GM12865 (cell line): ENCODE measurements around the gene SF3A1.

ENCODE experiments used
- DNase-seq: peaks from one replicate; pipeline ENCODE4 v3.0.0; 2010; ENCODE audit warnings: low read depth
- H3K4me3 ChIP-seq: 2 replicates; pipeline ENCODE4 v1.5.1; 2011; ENCODE audit warnings: mild to moderate bottlenecking, low read depth, low read length, control low read depth
- CTCF ChIP-seq: IDR thresholded peaks from 2 replicates; pipeline ENCODE4 v1.5.1; 2011; ENCODE audit warnings: low read length, control low read depth, low read depth, inconsistent platforms; ENCODE audit not compliant: insufficient read depth; ENCODE audit errors: missing control alignments

The SF3A1 gene

GRCh38 chr22:30296324-30296723, 60.4 kb downstream of the SF3A1 start:
- TF ChIP-seq CTCF, result no peak
- no peak for DNase-seq

GRCh38 chr22:30295576-30295975, 61.1 kb downstream of the SF3A1 start:
- no peak for DNase-seq
- H3K4me3 ChIP-seq, result no peak overlapping the region
- no peak for TF ChIP-seq CTCF

More at GRCh38 chr22:30296324-30296723, 60.4 kb downstream of the SF3A1 start:
- no peak overlapping the region for H3K4me3 ChIP-seq

- no peak for DNase-seq
- no peak for TF ChIP-seq CTCF
- no peak overlapping the region for H3K4me3 ChIP-seq
Measured at GRCh38 chr22:30294830-30295229, 61.9 kb downstream of the SF3A1 start.

- no peak overlapping the region for H3K4me3 ChIP-seq
- DNase-seq, result no peak
- TF ChIP-seq CTCF, result no peak
Measured at GRCh38 chr22:30294066-30294465, 62.6 kb downstream of the SF3A1 start.

- DNase-seq, result no peak
- no peak for TF ChIP-seq CTCF
- no peak overlapping the region for H3K4me3 ChIP-seq
Measured at GRCh38 chr22:30293026-30293425, 63.7 kb downstream of the SF3A1 start.

GRCh38 chr22:30292069-30292970, 64.4 kb downstream of the SF3A1 start:
- TF ChIP-seq CTCF, result no peak
- no peak overlapping the region for H3K4me3 ChIP-seq
- no peak for DNase-seq
